Measurements from ENCODE around the gene PLEKHG3.

DNA sequence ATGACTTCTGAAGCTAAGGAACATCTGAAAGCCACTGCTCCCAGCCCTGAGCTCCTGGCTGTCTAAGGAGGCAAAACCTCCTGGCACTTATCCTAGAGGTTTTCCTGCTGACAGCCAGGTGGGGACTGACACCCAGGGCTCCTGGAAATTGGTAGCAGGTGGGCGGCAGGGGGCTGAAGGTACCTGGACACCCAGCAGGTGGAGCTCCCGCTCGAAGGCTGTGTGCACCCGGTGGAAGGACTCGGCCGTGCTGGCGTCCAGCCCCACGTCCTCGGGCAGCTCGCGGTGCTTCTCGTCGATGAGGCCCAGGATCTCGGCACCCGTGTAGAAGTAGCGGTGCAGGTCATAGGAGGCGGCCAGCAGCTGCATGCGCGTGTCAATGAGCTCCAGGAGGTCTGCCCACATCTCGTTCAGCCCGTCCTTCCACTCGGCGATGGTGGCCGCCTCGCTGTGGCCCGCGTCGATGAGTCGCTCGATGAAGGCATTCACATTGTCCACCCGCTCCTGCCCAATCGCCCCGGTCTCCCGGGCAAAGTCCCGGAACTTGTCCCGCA lies 68.2 kb downstream of the PLEKHG3 start:
- TF ChIP-seq, protein P1, sequence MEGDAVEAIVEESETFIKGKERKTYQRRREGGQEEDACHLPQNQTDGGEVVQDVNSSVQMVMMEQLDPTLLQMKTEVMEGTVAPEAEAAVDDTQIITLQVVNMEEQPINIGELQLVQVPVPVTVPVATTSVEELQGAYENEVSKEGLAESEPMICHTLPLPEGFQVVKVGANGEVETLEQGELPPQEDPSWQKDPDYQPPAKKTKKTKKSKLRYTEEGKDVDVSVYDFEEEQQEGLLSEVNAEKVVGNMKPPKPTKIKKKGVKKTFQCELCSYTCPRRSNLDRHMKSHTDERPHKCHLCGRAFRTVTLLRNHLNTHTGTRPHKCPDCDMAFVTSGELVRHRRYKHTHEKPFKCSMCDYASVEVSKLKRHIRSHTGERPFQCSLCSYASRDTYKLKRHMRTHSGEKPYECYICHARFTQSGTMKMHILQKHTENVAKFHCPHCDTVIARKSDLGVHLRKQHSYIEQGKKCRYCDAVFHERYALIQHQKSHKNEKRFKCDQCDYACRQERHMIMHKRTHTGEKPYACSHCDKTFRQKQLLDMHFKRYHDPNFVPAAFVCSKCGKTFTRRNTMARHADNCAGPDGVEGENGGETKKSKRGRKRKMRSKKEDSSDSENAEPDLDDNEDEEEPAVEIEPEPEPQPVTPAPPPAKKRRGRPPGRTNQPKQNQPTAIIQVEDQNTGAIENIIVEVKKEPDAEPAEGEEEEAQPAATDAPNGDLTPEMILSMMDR (IDR thresholded peaks at IDR 0.05) = no peak
- TF ChIP-seq POLR2A (IDR thresholded peaks at IDR 0.05) = no peak
